Neuronal stem cell (in vitro differentiated cells): ENCODE results near the gene XKR8.

Experiments
- DNase-seq: peaks from one replicate; pipeline ENCODE4 v3.0.0-alpha.2; 2013; ENCODE audit warnings: low spot score
- H2AFZ ChIP-seq: one replicate; pipeline ENCODE4 v1.6.1; 2013; ENCODE audit warnings: mild to moderate bottlenecking, low read length, inconsistent platforms
- H2AK5ac ChIP-seq: 2 replicates; pipeline ENCODE4 v1.6.1; 2013; ENCODE audit warnings: low read depth, mild to moderate bottlenecking, inconsistent platforms, low read length, moderate library complexity, mixed read lengths
- H2BK120ac ChIP-seq: 2 replicates; pipeline ENCODE4 v1.6.1; 2013; ENCODE audit warnings: low read depth, mild to moderate bottlenecking, inconsistent platforms, low read length, moderate library complexity, mixed read lengths
- H2BK12ac ChIP-seq: one replicate; pipeline ENCODE4 v1.6.1; 2013; ENCODE audit warnings: low read length, inconsistent platforms
- H2BK15ac ChIP-seq: 2 replicates; pipeline ENCODE4 v1.6.1; 2013; ENCODE audit warnings: mild to moderate bottlenecking, low read length, inconsistent platforms, mixed read lengths
- H2BK5ac ChIP-seq: one replicate; pipeline ENCODE4 v1.6.1; 2013; ENCODE audit warnings: inconsistent platforms, mild to moderate bottlenecking, low read length, moderate library complexity
- H3K14ac ChIP-seq: one replicate; pipeline ENCODE4 v1.6.1; 2013; ENCODE audit warnings: low read length, inconsistent platforms
- H3K18ac ChIP-seq: 2 replicates; pipeline ENCODE4 v1.6.1; 2013; ENCODE audit warnings: low read length, inconsistent platforms
- H3K23ac ChIP-seq: 2 replicates; pipeline ENCODE4 v1.6.1; 2013; ENCODE audit warnings: low read depth, mild to moderate bottlenecking, mixed read lengths, low read length, inconsistent platforms; ENCODE audit not compliant: poor library complexity
- H3K27ac ChIP-seq: replicated peaks from 3 replicates; pipeline ENCODE4 v1.5.1; 2013; ENCODE audit warnings: low read length, inconsistent platforms
- H3K27me3 ChIP-seq, 3 experiments: 2 replicates each; pipeline ENCODE4 v1.6.1; 2013; ENCODE audit warnings: low read length in 3 of 3, mild to moderate bottlenecking in 2 of 3, inconsistent platforms in 1 of 3, low read depth in 1 of 3, mixed read lengths in 1 of 3, moderate library complexity in 1 of 3; ENCODE audit not compliant: control insufficient read depth in 3 of 3, insufficient read depth in 3 of 3
- H3K36me3 ChIP-seq, 2 donors: replicated peaks in 1 of 2; 2 replicates each; pipeline ENCODE4 v1.6.1; 2013; ENCODE audit warnings: low read length in 2 of 2; ENCODE audit not compliant: control insufficient read depth in 2 of 2, insufficient read depth in 2 of 2
- H3K4ac ChIP-seq: 2 replicates; pipeline ENCODE4 v1.6.1; 2013; ENCODE audit warnings: inconsistent platforms, mild to moderate bottlenecking, low read length, moderate library complexity
- H3K4me1 ChIP-seq, 2 donors: 1 replicate in 1 of 2; 2 replicates in 1 of 2; pipeline ENCODE4 v1.6.1; 2013; ENCODE audit warnings: low read length in 2 of 2, low read depth in 1 of 2; ENCODE audit not compliant: control insufficient read depth in 2 of 2, insufficient read depth in 1 of 2
- H3K4me2 ChIP-seq: one replicate; pipeline ENCODE4 v1.6.1; 2013; ENCODE audit warnings: mild to moderate bottlenecking, low read length, inconsistent platforms; ENCODE audit not compliant: insufficient read depth, poor library complexity, severe bottlenecking
- H3K4me3 ChIP-seq, 2 donors: 2 replicates each; pipeline ENCODE4 v1.5.1; 2013; ENCODE audit warnings: low read length in 2 of 2, mild to moderate bottlenecking in 2 of 2, inconsistent platforms in 1 of 2, moderate library complexity in 1 of 2
- H3K79me1 ChIP-seq: one replicate; pipeline ENCODE4 v1.6.1; 2013; ENCODE audit warnings: low read depth, mild to moderate bottlenecking, inconsistent platforms, low read length, moderate library complexity
- H3K9ac ChIP-seq: one replicate; pipeline ENCODE4 v1.6.1; 2013; ENCODE audit warnings: mild to moderate bottlenecking, low read depth, low read length, inconsistent platforms; ENCODE audit not compliant: poor library complexity
- H3K9me3 ChIP-seq, 2 donors: replicated peaks in 1 of 2; 2 replicates each; pipeline versions ENCODE3 to v1.6.1; 2013; ENCODE audit warnings: low read length in 2 of 2, mild to moderate bottlenecking in 2 of 2, inconsistent platforms in 1 of 2, low read depth in 1 of 2, mixed read lengths in 1 of 2, moderate library complexity in 1 of 2; ENCODE audit not compliant: control insufficient read depth in 2 of 2, insufficient read depth in 1 of 2
- H4K8ac ChIP-seq: one replicate; pipeline ENCODE4 v1.6.1; 2013; ENCODE audit warnings: low read depth, mild to moderate bottlenecking, inconsistent platforms, low read length, moderate library complexity
- H4K91ac ChIP-seq: one replicate; pipeline ENCODE4 v1.6.1; 2013; ENCODE audit warnings: low read length, low read depth, mild to moderate bottlenecking, inconsistent platforms; ENCODE audit not compliant: poor library complexity
- WGBS, 2 donors: extraction: QIAGEN DNeasy Blood & Tissue Kit; methylation state at CpG; one replicate each; pipeline ENCODE4 v1.1.7; 2013; ENCODE audit warnings: missing lambda C conversion rate in 2 of 2, mixed read lengths in 1 of 2; ENCODE audit not compliant: insufficient read length in 2 of 2, insufficient replicate concordance in 1 of 2; ENCODE audit errors: extremely low coverage in 2 of 2; 5-methylcytosine and 5-hydroxymethylcytosine counted together

Gene XKR8

DNA sequence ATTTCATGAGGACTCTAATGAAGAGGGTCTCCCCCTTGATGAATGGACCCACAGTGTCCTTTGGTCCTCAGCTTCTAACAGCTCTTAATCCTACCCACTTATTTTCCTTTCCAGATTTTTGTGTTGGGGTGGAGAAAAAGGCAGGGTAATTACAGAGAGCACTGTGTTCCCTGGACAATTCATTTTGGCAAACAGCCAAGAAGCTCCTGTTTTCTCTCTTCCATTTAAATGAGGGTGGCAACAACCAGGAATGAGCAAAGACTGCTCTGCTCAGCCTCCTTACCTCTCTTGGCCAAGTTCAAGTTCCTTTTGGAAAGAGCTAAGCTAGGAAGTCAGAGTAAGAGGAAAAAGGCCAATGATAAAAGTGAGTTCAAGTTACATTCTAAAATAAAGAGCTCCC, 11.9 kb downstream of the XKR8 start:
- Histone ChIP-seq H3K36me3 (peaks cover 17 to 48% of the 10 kb centered on the region in 2 donors), H2BK5ac (no peak overlapping the region), H3K9me3 (no peaks in the 10 kb centered on the region), H2AFZ (no peak overlapping the region), H2BK12ac (no peak overlapping the region), H4K91ac (no peak overlapping the region), H3K27me3 (no peaks in the 10 kb centered on the region), H2AK5ac (no peak overlapping the region), H3K18ac (no peak overlapping the region), H2BK15ac (no peak overlapping the region), H3K4ac (no peak overlapping the region), H3K23ac (no peak overlapping the region), H3K27ac (no peak overlapping the region), H3K9ac (no peak overlapping the region), H4K8ac (no peak overlapping the region), H2BK120ac (no peak overlapping the region), H3K14ac (no peak overlapping the region), H3K79me1 (no peaks in the 10 kb centered on the region), H3K4me1 (no peaks in the 10 kb centered on the region), H3K4me3 (no peak overlapping the region), H3K4me2 (no peak overlapping the region)
- no peak for DNase-seq

DNA sequence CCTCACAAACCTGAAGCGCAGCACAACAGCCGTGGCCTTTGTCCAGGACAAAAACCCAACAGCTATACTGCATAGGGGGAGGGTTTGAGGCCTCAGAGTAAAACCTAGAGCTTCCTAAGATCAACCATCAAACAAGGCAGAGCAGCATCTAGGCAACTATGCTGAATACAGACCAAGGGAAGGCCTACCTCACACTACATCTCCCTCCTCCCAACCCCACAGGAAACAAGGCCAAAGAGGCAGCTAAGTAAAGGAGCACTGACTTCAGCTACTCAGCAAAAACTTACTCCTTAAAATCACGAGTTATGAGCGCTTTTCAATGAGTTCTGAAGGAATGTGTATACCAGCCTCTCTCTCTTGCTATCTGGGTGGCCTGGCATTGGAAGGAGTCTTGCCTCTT, 12.4 kb downstream of the XKR8 start:
- H2BK15ac ChIP-seq, result no peak overlapping the region
- H3K27ac ChIP-seq, result no peak overlapping the region
- H3K27me3 ChIP-seq, result no peaks in the 10 kb centered on the region
- no peak overlapping the region for H3K4me3 ChIP-seq
- H2AFZ ChIP-seq, result no peak overlapping the region
- no peak overlapping the region for H3K14ac ChIP-seq
- no peak overlapping the region for H3K4me2 ChIP-seq
- H2BK12ac ChIP-seq, result no peak overlapping the region
- no peaks in the 10 kb centered on the region for H3K79me1 ChIP-seq
- H4K8ac ChIP-seq, result no peak overlapping the region
- DNase-seq, result no peak
- no peaks in the 10 kb centered on the region for H3K9me3 ChIP-seq
- H2AK5ac ChIP-seq, result no peak overlapping the region
- H2BK120ac ChIP-seq, result no peak overlapping the region
- no peak overlapping the region for H2BK5ac ChIP-seq
- no peak overlapping the region for H3K18ac ChIP-seq
- peaks cover 16 to 52% of the 10 kb centered on the region in 2 donors for H3K36me3 ChIP-seq
- WGBS, 2 donors, result no CpG with 5 or more reads among the region's 4 CpGs
- H3K4me1 ChIP-seq, result no peaks in the 10 kb centered on the region
- H3K23ac ChIP-seq, result no peak overlapping the region
- no peak overlapping the region for H4K91ac ChIP-seq
- H3K9ac ChIP-seq, result no peak overlapping the region
- no peak overlapping the region for H3K4ac ChIP-seq

GRCh38 chr1:27973771-27974416, 14.1 kb downstream of the XKR8 start:
- H4K91ac ChIP-seq, result no peak overlapping the region
- no peak overlapping the region for H3K14ac ChIP-seq
- no peak overlapping the region for H3K18ac ChIP-seq
- no CpG with 5 or more reads among the region's 4 CpGs for WGBS, 2 donors
- H3K23ac ChIP-seq, result no peak overlapping the region
- H2BK120ac ChIP-seq, result no peak overlapping the region
- H4K8ac ChIP-seq, result no peak overlapping the region
- H2BK12ac ChIP-seq, result no peak overlapping the region
- H2AFZ ChIP-seq, result no peak overlapping the region
- H2BK5ac ChIP-seq, result no peak overlapping the region
- H3K9me3 ChIP-seq, result no peaks in the 10 kb centered on the region
- no peaks in the 10 kb centered on the region for H3K27me3 ChIP-seq
- H3K4me3 ChIP-seq, result no peak overlapping the region
- no peak overlapping the region for H3K27ac ChIP-seq
- H2BK15ac ChIP-seq, result no peak overlapping the region
- H3K4me2 ChIP-seq, result no peak overlapping the region
- H3K36me3 ChIP-seq, result peaks cover 10 to 59% of the 10 kb centered on the region in 2 donors
- DNase-seq, result no peak
- H3K4ac ChIP-seq, result no peak overlapping the region
- no peak overlapping the region for H3K9ac ChIP-seq
- H2AK5ac ChIP-seq, result no peak overlapping the region
- H3K4me1 ChIP-seq, result no peaks in the 10 kb centered on the region
- no peaks in the 10 kb centered on the region for H3K79me1 ChIP-seq

GRCh38 chr1:27974417-27974781, 14.6 kb downstream of the XKR8 start:
- no peak overlapping the region for H3K18ac ChIP-seq
- H3K27ac ChIP-seq, result no peak overlapping the region
- no peak overlapping the region for H2BK15ac ChIP-seq
- H2AFZ ChIP-seq, result no peak overlapping the region
- DNase-seq, result no peak
- no peaks in the 10 kb centered on the region for H3K79me1 ChIP-seq
- H2BK5ac ChIP-seq, result no peak overlapping the region
- H4K8ac ChIP-seq, result no peak overlapping the region
- no peak overlapping the region for H2BK12ac ChIP-seq
- no peak overlapping the region for H3K23ac ChIP-seq
- H3K9ac ChIP-seq, result no peak overlapping the region
- H3K4ac ChIP-seq, result no peak overlapping the region
- H4K91ac ChIP-seq, result no peak overlapping the region
- peaks cover 10 to 59% of the 10 kb centered on the region in 2 donors for H3K36me3 ChIP-seq
- no peak overlapping the region for H2AK5ac ChIP-seq
- H3K27me3 ChIP-seq, result no peaks in the 10 kb centered on the region
- no peak overlapping the region for H3K4me2 ChIP-seq
- no peak overlapping the region for H2BK120ac ChIP-seq
- no peak overlapping the region for H3K4me3 ChIP-seq
- no peaks in the 10 kb centered on the region for H3K4me1 ChIP-seq
- H3K9me3 ChIP-seq, result no peaks in the 10 kb centered on the region
- H3K14ac ChIP-seq, result no peak overlapping the region
